Mononuclear cell (primary cell): ENCODE measurements around the gene GMDS. TPM values are rescaled to one million over a fixed set of nuclear protein-coding genes. Genes with fewer than 3 reads are reported as not detected.

ENCODE experiments used
- H3K27me3 ChIP-seq: 2 replicates; pipeline ENCODE4 v1.6.0; 2011; ENCODE audit warnings: low read length, control low read depth; ENCODE audit not compliant: insufficient read depth
- H3K4me1 ChIP-seq: 2 replicates; pipeline ENCODE4 v1.5.1; 2011; ENCODE audit warnings: mild to moderate bottlenecking, low read length, control low read depth; ENCODE audit not compliant: insufficient read depth
- H3K4me3 ChIP-seq: 2 replicates; pipeline ENCODE4 v1.5.1; 2011; ENCODE audit warnings: mild to moderate bottlenecking, low read length, moderate library complexity
- H3K9me3 ChIP-seq: 2 replicates; pipeline ENCODE4 v1.5.1; 2011; ENCODE audit warnings: low read depth, mild to moderate bottlenecking, control low read depth, low read length
- total RNA-seq: library from RNA; depleted of rRNA; stranded (reverse); fragments of >200 nt; gene quantifications from one replicate; pipeline ENCODE4 v1.2.3, GENCODE V29; 2012

GMDS gene
- total RNA-seq, 1 donor, result 10.6 TPM

- Histone ChIP-seq H3K9me3 (no peaks in the 10 kb centered on the region), H3K4me3 (no peak overlapping the region), H3K27me3 (no peaks in the 10 kb centered on the region), H3K4me1 (peaks cover 13% of the 10 kb centered on the region)
These were observed 522.6 kb downstream of the GMDS start for GRCh38 chr6:1722801-1723200.

GRCh38 chr6:1720620-1721322, 524.6 kb downstream of the GMDS start:
- H3K4me3 ChIP-seq, result no peak overlapping the region
- peaks cover 13% of the 10 kb centered on the region for H3K4me1 ChIP-seq
- H3K9me3 ChIP-seq, result no peaks in the 10 kb centered on the region
- no peaks in the 10 kb centered on the region for H3K27me3 ChIP-seq

GRCh38 chr6:1719922-1720321, 525.5 kb downstream of the GMDS start:
- peaks cover 10% of the 10 kb centered on the region for H3K4me1 ChIP-seq
- no peak overlapping the region for H3K4me3 ChIP-seq
- H3K27me3 ChIP-seq, result no peaks in the 10 kb centered on the region
- no peaks in the 10 kb centered on the region for H3K9me3 ChIP-seq

- Histone ChIP-seq H3K9me3 (no peaks in the 10 kb centered on the region), H3K4me1 (no peaks in the 10 kb centered on the region), H3K4me3 (no peak overlapping the region), H3K27me3 (no peaks in the 10 kb centered on the region)
These were observed 528.5 kb downstream of the GMDS start for GRCh38 chr6:1716868-1717267.

GRCh38 chr6:1716396-1716795, 529.0 kb downstream of the GMDS start:
- H3K9me3 ChIP-seq, result no peaks in the 10 kb centered on the region
- H3K4me3 ChIP-seq, result no peak overlapping the region
- no peaks in the 10 kb centered on the region for H3K4me1 ChIP-seq
- H3K27me3 ChIP-seq, result no peaks in the 10 kb centered on the region

GRCh38 chr6:1715336-1715735, 530.1 kb downstream of the GMDS start:
- Histone ChIP-seq H3K4me3 (no peak overlapping the region), H3K27me3 (no peaks in the 10 kb centered on the region), H3K4me1 (no peaks in the 10 kb centered on the region), H3K9me3 (no peaks in the 10 kb centered on the region)

GRCh38 chr6:1714654-1715053, 530.8 kb downstream of the GMDS start:
- Histone ChIP-seq H3K27me3 (no peaks in the 10 kb centered on the region), H3K4me3 (no peak overlapping the region), H3K9me3 (no peaks in the 10 kb centered on the region), H3K4me1 (peaks cover under 1% of the 10 kb centered on the region)

GRCh38 chr6:1713016-1713600, 532.3 kb downstream of the GMDS start:
- Histone ChIP-seq H3K27me3 (no peaks in the 10 kb centered on the region), H3K4me3 (no peak overlapping the region), H3K9me3 (no peaks in the 10 kb centered on the region), H3K4me1 (peaks cover 10% of the 10 kb centered on the region)

GRCh38 chr6:1712451-1712850, 533.0 kb downstream of the GMDS start:
- Histone ChIP-seq H3K9me3 (no peaks in the 10 kb centered on the region), H3K4me3 (no peak overlapping the region), H3K4me1 (peaks cover 10% of the 10 kb centered on the region), H3K27me3 (no peaks in the 10 kb centered on the region)

GRCh38 chr6:1711136-1711535, 534.3 kb downstream of the GMDS start:
- H3K4me3 ChIP-seq, result no peak overlapping the region
- H3K4me1 ChIP-seq, result peaks cover 10% of the 10 kb centered on the region
- H3K27me3 ChIP-seq, result no peaks in the 10 kb centered on the region
- no peaks in the 10 kb centered on the region for H3K9me3 ChIP-seq

- Histone ChIP-seq H3K4me1 (peaks cover 10% of the 10 kb centered on the region), H3K4me3 (no peak overlapping the region), H3K27me3 (no peaks in the 10 kb centered on the region), H3K9me3 (no peaks in the 10 kb centered on the region)
These were observed 536.2 kb downstream of the GMDS start for GRCh38 chr6:1709234-1709641.

GRCh38 chr6:1708820-1709219, 536.6 kb downstream of the GMDS start:
- Histone ChIP-seq H3K4me1 (peaks cover 10% of the 10 kb centered on the region), H3K4me3 (no peak overlapping the region), H3K27me3 (no peaks in the 10 kb centered on the region), H3K9me3 (no peaks in the 10 kb centered on the region)

GRCh38 chr6:1708122-1708521, 537.3 kb downstream of the GMDS start:
- H3K9me3 ChIP-seq, result no peaks in the 10 kb centered on the region
- no peaks in the 10 kb centered on the region for H3K27me3 ChIP-seq
- peaks cover 10% of the 10 kb centered on the region for H3K4me1 ChIP-seq
- H3K4me3 ChIP-seq, result no peak overlapping the region

- no peaks in the 10 kb centered on the region for H3K9me3 ChIP-seq
- no peak overlapping the region for H3K4me3 ChIP-seq
- peaks cover 10% of the 10 kb centered on the region for H3K4me1 ChIP-seq
- H3K27me3 ChIP-seq, result no peaks in the 10 kb centered on the region
These were observed 539.8 kb downstream of the GMDS start for GRCh38 chr6:1705630-1706029.

- no peak overlapping the region for H3K4me3 ChIP-seq
- peaks cover 10% of the 10 kb centered on the region for H3K4me1 ChIP-seq
- no peaks in the 10 kb centered on the region for H3K27me3 ChIP-seq
- no peaks in the 10 kb centered on the region for H3K9me3 ChIP-seq
These were observed 540.2 kb downstream of the GMDS start for GRCh38 chr6:1705183-1705582.

GRCh38 chr6:1704711-1705110, 540.7 kb downstream of the GMDS start:
- no peaks in the 10 kb centered on the region for H3K9me3 ChIP-seq
- no peak overlapping the region for H3K4me3 ChIP-seq
- H3K27me3 ChIP-seq, result no peaks in the 10 kb centered on the region
- H3K4me1 ChIP-seq, result peaks cover 10% of the 10 kb centered on the region
